ENCODE data around the gene RTBDN. TPM values are rescaled to one million over a fixed set of nuclear protein-coding genes. Genes with fewer than 3 reads are reported as not detected.

The RTBDN gene
- total and polyA plus RNA-seq, 2 of the 8 experiments (the other 6 are each of a cell fraction or from before 2014, with no cell fraction given): 4.0 to 4.8 TPM

GRCh38 chr19:12881172-12881808 lies 46.9 kb upstream of the RTBDN start, which contains the start of gene DNASE2:
Gene DNASE2 (minus strand): TSS chr19:12881449. CDS start chr19:12881375, 74 bp downstream.
- CTCF ChIA-PET (ENCODE audit: partially characterized antibody): interaction anchor here (1.0 to 2.0 kb wide), 3 partner anchors 18 to 84 kb away, joined by 3 to 9 read pairs (median 5); no protein-coding TSS in a partner anchor
- no peak for TF ChIP-seq RBBP5 (IDR thresholded peaks at IDR 0.05; ENCODE audit: borderline replicate concordance, low read depth, low read length)
- TF ChIP-seq USF2 (IDR thresholded peaks at IDR 0.05; ENCODE audit: low read length): no peak
- no peak for TF ChIP-seq SIX5 (IDR thresholded peaks at IDR 0.05; ENCODE audit: low read depth, low read length)
- TF ChIP-seq MAX (IDR thresholded peaks at IDR 0.05): peak; percentile 52
- peak; percentile 56 for TF ChIP-seq KDM4A (IDR thresholded peaks at IDR 0.05; ENCODE audit: low read depth, low read length, severe bottlenecking)
- peak; percentile 77; the same call in 1 of the 2 replicates for TF ChIP-seq POLR2AphosphoS5 (IDR thresholded peaks at IDR 0.05; ENCODE audit: low read depth, low read length)
- TF ChIP-seq EP300 (IDR thresholded peaks at IDR 0.05; ENCODE audit: borderline replicate concordance in 1 of 2, low read depth in 2 of 2, low read length in 2 of 2): peak in 1 of 2 experiments; percentile 15; a peak in 1 of 3 replicates
- TF ChIP-seq EGR1 (IDR thresholded peaks at IDR 0.05; ENCODE audit: borderline replicate concordance, low read depth, low read length): no peak; the same call in 1 of the 2 replicates
- TF ChIP-seq SIRT6 (IDR thresholded peaks at IDR 0.05; ENCODE audit: low read length): no peak
- no peak for TF ChIP-seq CBX8 (IDR thresholded peaks at IDR 0.05; ENCODE audit: borderline replicate concordance, low read depth, low read length)

More at GRCh38 chr19:12881172-12881808, 46.9 kb upstream of the RTBDN start, which contains the start of gene DNASE2:
- Histone ChIP-seq H3K23ac (ENCODE audit: insufficient read length) (no peak within 1 kb of the TSS), H2AFZ (ENCODE audit: low read length) (peak within 1 kb of the TSS; percentile 39; the same call in 1 of the 2 replicates), H2BK120ac (replicated peaks; ENCODE audit: low read depth, low read length) (no peak within 1 kb of the TSS), H4K91ac (replicated peaks; ENCODE audit: insufficient read length, low read length) (peak within 1 kb of the TSS; percentile 85), H3K27ac (ENCODE audit: low read depth, low read length) (peak within 1 kb of the TSS; percentile 20; the same call in 1 of the 2 replicates), H2BK20ac (ENCODE audit: low read length) (no peak within 1 kb of the TSS), H3K27me3 (replicated peaks in 1 of 4; ENCODE audit: control insufficient read depth in 3 of 4, extremely low read depth in 1 of 4, insufficient read depth in 3 of 4, low read length in 3 of 4) (peaks cover 0 to under 1% (median under 1%) of the 10 kb centered on the region in 4 experiments; a peak in 1 of 7 replicates), H2BK5ac (ENCODE audit: low read depth, low read length) (peak within 1 kb of the TSS; percentile 71), H3K18ac (ENCODE audit: extremely low read depth, low read length) (peak within 1 kb of the TSS; percentile 83), H3K9me3 (ENCODE audit: insufficient read depth in 2 of 2, low read depth in 1 of 2, low read length in 1 of 2) (no peaks in the 10 kb centered on the region; a peak in 2 of 4 replicates), H4K20me1 (replicated peaks in 1 of 2; ENCODE audit: control insufficient read depth in 1 of 2, insufficient read depth in 2 of 2, low read length in 2 of 2) (no peaks in the 10 kb centered on the region), H3K36me3 (ENCODE audit: control insufficient read depth in 2 of 4, insufficient read depth in 4 of 4, low read length in 3 of 4) (peaks cover 0 to 7% (median 2%) of the 10 kb centered on the region in 4 experiments; a peak in 3 of 8 replicates), H3K79me2 (ENCODE audit: control insufficient read depth in 1 of 2, insufficient read depth in 2 of 2, low read length in 2 of 2) (no peaks in the 10 kb centered on the region), H3K4me3 (ENCODE audit: extremely low read depth in 1 of 4, insufficient read depth in 2 of 4, low read depth in 3 of 4, low read length in 4 of 4) (peak within 1 kb of the TSS; percentile 85 to 92 (median 88)), H3K23me2 (ENCODE audit: low read depth, low read length) (peaks cover 11% of the 10 kb centered on the region; the same call in 1 of the 2 replicates), H3K4me2 (ENCODE audit: insufficient read depth in 1 of 2, low read depth in 2 of 2, low read length in 2 of 2) (peak within 1 kb of the TSS; percentile 61 to 77), H3K56ac (replicated peaks; ENCODE audit: insufficient read length, low read depth, low read length) (no peak within 1 kb of the TSS), H3K9ac (replicated peaks in 1 of 4; ENCODE audit: extremely low read depth in 1 of 4, low read depth in 3 of 4, low read length in 3 of 4) (peak within 1 kb of the TSS; percentile 65 to 71 (median 69)), H2BK12ac (ENCODE audit: low read depth, low read length) (0 out of 2 replicates have a peak within 1 kb of the TSS, but pooled peaks have one; percentile 4), H3K79me1 (ENCODE audit: low read depth, low read length) (no peaks in the 10 kb centered on the region), H2BK15ac (ENCODE audit: low read length) (no peak within 1 kb of the TSS), H2AK5ac (ENCODE audit: low read depth, low read length) (0 out of 2 replicates have a peak within 1 kb of the TSS, but pooled peaks have one; percentile 30), H4K8ac (ENCODE audit: extremely low read depth, insufficient read depth, low read length) (peak within 1 kb of the TSS; percentile 95; the same call in 1 of the 2 replicates), H3K14ac (ENCODE audit: insufficient read length) (no peak within 1 kb of the TSS), H3K4ac (replicated peaks; ENCODE audit: insufficient read length, low read depth, low read length) (no peak within 1 kb of the TSS), H3K4me1 (replicated peaks in 1 of 4; ENCODE audit: control insufficient read depth in 3 of 4, insufficient read depth in 4 of 4, low read length in 3 of 4) (peaks cover 0 to 7% (median 6%) of the 10 kb centered on the region in 4 experiments; a peak in 5 of 7 replicates), H4K5ac (ENCODE audit: insufficient read length, low read depth, low read length) (peak within 1 kb of the TSS; percentile 92)
- peak; percentile 85 to 95 for DNase-seq (ENCODE audit: low read depth in 1 of 2, low spot score in 2 of 2)
- FAIRE-seq: no peak
- POLR2A ChIA-PET (ENCODE audit: partially characterized antibody): interaction anchor here (0.9 to 12.3 kb wide), 20 partner anchors 8 to 106 kb away, joined by 3 to 110 read pairs (median 5); partner anchors contain the start of genes CALR, GCDH, HOOK2 and JUNB
- WGBS, 2 experiments (ENCODE audit: extremely low coverage in 1 of 2, insufficient coverage in 1 of 2, insufficient read length in 1 of 2, insufficient replicate concordance in 2 of 2, low coverage in 1 of 2, low lambda C conversion rate in 2 of 2, missing lambda C conversion rate in 1 of 2): 1% methylated on average over 37 of the region's 38 CpGs; no CpG with 5 or more reads in 1 of the 2 experiments

All from H1 (cell line).